ENCODE data around the gene ACKR3. TPM values are rescaled to one million over a fixed set of nuclear protein-coding genes. Genes with fewer than 3 reads are reported as not detected.

The ACKR3 gene
- total and polyA plus RNA-seq, 2 donors (not counting 1 experiment from before 2014, with no cell fraction given): 0.17 to 1.5 TPM

GRCh38 chr2:236625156-236625690 is 55.6 kb downstream of the ACKR3 start:
- TF ChIP-seq CTCF (conservative IDR thresholded peaks at IDR 0.05 in 1 of 2, IDR thresholded peaks at IDR 0.05 in 1 of 2; ENCODE audit: low read depth in 1 of 2, low read length in 2 of 2) (no peak), EZH2 (IDR thresholded peaks at IDR 0.05; ENCODE audit: low read length, missing control alignments) (no peak)

GRCh38 chr2:236626391-236627150 is 56.9 kb downstream of the ACKR3 start:
- no peak overlapping the region for H3K4me2 ChIP-seq (ENCODE audit: extremely low read depth, insufficient read depth, low read length)
- H3K4me3 ChIP-seq (replicated peaks in 1 of 4; ENCODE audit: control extremely low read depth in 1 of 4, insufficient read depth in 1 of 4, low read depth in 3 of 4, low read length in 4 of 4): no peak overlapping the region
- no peaks in the 10 kb centered on the region for H3K9me3 ChIP-seq (ENCODE audit: control insufficient read depth, insufficient read depth, low read depth, low read length)
- no peaks in the 10 kb centered on the region for H3K4me1 ChIP-seq (ENCODE audit: control insufficient read depth, extremely low read depth, insufficient read depth, low read length)
- no peaks in the 10 kb centered on the region for H4K20me1 ChIP-seq (ENCODE audit: control insufficient read depth, extremely low read depth, insufficient read depth, low read length)
- no peak overlapping the region for H3K9ac ChIP-seq (ENCODE audit: insufficient read depth, low read length)
- no peak overlapping the region for H3K27ac ChIP-seq (ENCODE audit: insufficient read depth, low read length)
- TF ChIP-seq CTCF (conservative IDR thresholded peaks at IDR 0.05 in 1 of 2, IDR thresholded peaks at IDR 0.05 in 1 of 2; ENCODE audit: low read depth in 1 of 2, low read length in 2 of 2): no peak
- TF ChIP-seq EZH2 (IDR thresholded peaks at IDR 0.05; ENCODE audit: low read length, missing control alignments): no peak
- DNase-seq (ENCODE audit: low read depth in 2 of 2): no peak
- no peaks in the 10 kb centered on the region for H3K79me2 ChIP-seq (ENCODE audit: control insufficient read depth, insufficient read depth, low read length)
- no peaks in the 10 kb centered on the region for H3K27me3 ChIP-seq (ENCODE audit: control insufficient read depth, insufficient read depth, low read length)
- no peaks in the 10 kb centered on the region for H3K36me3 ChIP-seq (ENCODE audit: control insufficient read depth, insufficient read depth, low read length)
- no peak overlapping the region for H2AFZ ChIP-seq (ENCODE audit: low read length)

More at GRCh38 chr2:236625156-236625690, 55.6 kb downstream of the ACKR3 start:
- Histone ChIP-seq H3K4me1 (ENCODE audit: control insufficient read depth, extremely low read depth, insufficient read depth, low read length) (no peaks in the 10 kb centered on the region), H4K20me1 (ENCODE audit: control insufficient read depth, extremely low read depth, insufficient read depth, low read length) (no peaks in the 10 kb centered on the region), H3K27me3 (ENCODE audit: control insufficient read depth, insufficient read depth, low read length) (no peaks in the 10 kb centered on the region), H3K79me2 (ENCODE audit: control insufficient read depth, insufficient read depth, low read length) (no peaks in the 10 kb centered on the region), H3K9ac (ENCODE audit: insufficient read depth, low read length) (no peak overlapping the region), H3K27ac (ENCODE audit: insufficient read depth, low read length) (no peak overlapping the region), H3K9me3 (ENCODE audit: control insufficient read depth, insufficient read depth, low read depth, low read length) (no peaks in the 10 kb centered on the region), H3K36me3 (ENCODE audit: control insufficient read depth, insufficient read depth, low read length) (no peaks in the 10 kb centered on the region), H3K4me2 (ENCODE audit: extremely low read depth, insufficient read depth, low read length) (no peak overlapping the region), H2AFZ (ENCODE audit: low read length) (no peak overlapping the region), H3K4me3 (replicated peaks in 1 of 4; ENCODE audit: control extremely low read depth in 1 of 4, insufficient read depth in 1 of 4, low read depth in 3 of 4, low read length in 4 of 4) (no peak overlapping the region)
- no peak for DNase-seq (ENCODE audit: low read depth in 2 of 2)

- TF ChIP-seq CTCF (conservative IDR thresholded peaks at IDR 0.05 in 1 of 2, IDR thresholded peaks at IDR 0.05 in 1 of 2; ENCODE audit: low read depth in 1 of 2, low read length in 2 of 2) (no peak), EZH2 (IDR thresholded peaks at IDR 0.05; ENCODE audit: low read length, missing control alignments) (no peak)
- H3K27ac ChIP-seq (ENCODE audit: insufficient read depth, low read length): no peak overlapping the region
Measured at GRCh38 chr2:236627193-236627592, 57.6 kb downstream of the ACKR3 start.

More at GRCh38 chr2:236627193-236627592, 57.6 kb downstream of the ACKR3 start:
- Histone ChIP-seq H4K20me1 (ENCODE audit: control insufficient read depth, extremely low read depth, insufficient read depth, low read length) (no peaks in the 10 kb centered on the region), H3K4me1 (ENCODE audit: control insufficient read depth, extremely low read depth, insufficient read depth, low read length) (no peaks in the 10 kb centered on the region), H3K9me3 (ENCODE audit: control insufficient read depth, insufficient read depth, low read depth, low read length) (no peaks in the 10 kb centered on the region), H2AFZ (ENCODE audit: low read length) (no peak overlapping the region), H3K4me2 (ENCODE audit: extremely low read depth, insufficient read depth, low read length) (no peak overlapping the region), H3K9ac (ENCODE audit: insufficient read depth, low read length) (no peak overlapping the region), H3K4me3 (replicated peaks in 1 of 4; ENCODE audit: control extremely low read depth in 1 of 4, insufficient read depth in 1 of 4, low read depth in 3 of 4, low read length in 4 of 4) (no peak overlapping the region), H3K27me3 (ENCODE audit: control insufficient read depth, insufficient read depth, low read length) (no peaks in the 10 kb centered on the region), H3K36me3 (ENCODE audit: control insufficient read depth, insufficient read depth, low read length) (no peaks in the 10 kb centered on the region), H3K79me2 (ENCODE audit: control insufficient read depth, insufficient read depth, low read length) (no peaks in the 10 kb centered on the region)
- DNase-seq (ENCODE audit: low read depth in 2 of 2): no peak
